Measurements from ENCODE around the gene SERPINB13.

DNA sequence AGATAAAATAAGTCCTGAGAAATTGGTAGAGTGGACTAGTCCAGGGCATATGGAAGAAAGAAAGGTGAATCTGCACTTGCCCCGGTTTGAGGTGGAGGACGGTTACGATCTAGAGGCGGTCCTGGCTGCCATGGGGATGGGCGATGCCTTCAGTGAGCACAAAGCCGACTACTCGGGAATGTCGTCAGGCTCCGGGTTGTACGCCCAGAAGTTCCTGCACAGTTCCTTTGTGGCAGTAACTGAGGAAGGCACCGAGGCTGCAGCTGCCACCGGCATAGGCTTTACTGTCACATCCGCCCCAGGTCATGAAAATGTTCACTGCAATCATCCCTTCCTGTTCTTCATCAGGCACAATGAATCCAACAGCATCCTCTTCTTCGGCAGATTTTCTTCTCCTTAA, 9.8 kb downstream of the SERPINB13 start:
- TF ChIP-seq EP300 (IDR thresholded peaks at IDR 0.05; ENCODE audit: borderline replicate concordance), result no peak
- no peak for TF ChIP-seq CEBPB (IDR thresholded peaks at IDR 0.05)
- TF ChIP-seq RAD21 (IDR thresholded peaks at IDR 0.05; ENCODE audit: low read depth), result no peak
- no peak for TF ChIP-seq TEAD4 (IDR thresholded peaks at IDR 0.05)
- TF ChIP-seq ZBTB7A (IDR thresholded peaks at IDR 0.05; ENCODE audit: low read depth), result no peak
- TF ChIP-seq, protein P1, sequence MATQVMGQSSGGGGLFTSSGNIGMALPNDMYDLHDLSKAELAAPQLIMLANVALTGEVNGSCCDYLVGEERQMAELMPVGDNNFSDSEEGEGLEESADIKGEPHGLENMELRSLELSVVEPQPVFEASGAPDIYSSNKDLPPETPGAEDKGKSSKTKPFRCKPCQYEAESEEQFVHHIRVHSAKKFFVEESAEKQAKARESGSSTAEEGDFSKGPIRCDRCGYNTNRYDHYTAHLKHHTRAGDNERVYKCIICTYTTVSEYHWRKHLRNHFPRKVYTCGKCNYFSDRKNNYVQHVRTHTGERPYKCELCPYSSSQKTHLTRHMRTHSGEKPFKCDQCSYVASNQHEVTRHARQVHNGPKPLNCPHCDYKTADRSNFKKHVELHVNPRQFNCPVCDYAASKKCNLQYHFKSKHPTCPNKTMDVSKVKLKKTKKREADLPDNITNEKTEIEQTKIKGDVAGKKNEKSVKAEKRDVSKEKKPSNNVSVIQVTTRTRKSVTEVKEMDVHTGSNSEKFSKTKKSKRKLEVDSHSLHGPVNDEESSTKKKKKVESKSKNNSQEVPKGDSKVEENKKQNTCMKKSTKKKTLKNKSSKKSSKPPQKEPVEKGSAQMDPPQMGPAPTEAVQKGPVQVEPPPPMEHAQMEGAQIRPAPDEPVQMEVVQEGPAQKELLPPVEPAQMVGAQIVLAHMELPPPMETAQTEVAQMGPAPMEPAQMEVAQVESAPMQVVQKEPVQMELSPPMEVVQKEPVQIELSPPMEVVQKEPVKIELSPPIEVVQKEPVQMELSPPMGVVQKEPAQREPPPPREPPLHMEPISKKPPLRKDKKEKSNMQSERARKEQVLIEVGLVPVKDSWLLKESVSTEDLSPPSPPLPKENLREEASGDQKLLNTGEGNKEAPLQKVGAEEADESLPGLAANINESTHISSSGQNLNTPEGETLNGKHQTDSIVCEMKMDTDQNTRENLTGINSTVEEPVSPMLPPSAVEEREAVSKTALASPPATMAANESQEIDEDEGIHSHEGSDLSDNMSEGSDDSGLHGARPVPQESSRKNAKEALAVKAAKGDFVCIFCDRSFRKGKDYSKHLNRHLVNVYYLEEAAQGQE (IDR thresholded peaks at IDR 0.05; ENCODE audit: low read depth), result no peak
- no peak for TF ChIP-seq CREB1 (IDR thresholded peaks at IDR 0.05; ENCODE audit: low read depth)
- TF ChIP-seq, protein P2, sequence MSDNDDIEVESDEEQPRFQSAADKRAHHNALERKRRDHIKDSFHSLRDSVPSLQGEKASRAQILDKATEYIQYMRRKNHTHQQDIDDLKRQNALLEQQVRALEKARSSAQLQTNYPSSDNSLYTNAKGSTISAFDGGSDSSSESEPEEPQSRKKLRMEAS (IDR thresholded peaks at IDR 0.05), result no peak
- no peak for TF ChIP-seq YY1 (IDR thresholded peaks at IDR 0.05; ENCODE audit: low read depth)
- TF ChIP-seq, protein P3, sequence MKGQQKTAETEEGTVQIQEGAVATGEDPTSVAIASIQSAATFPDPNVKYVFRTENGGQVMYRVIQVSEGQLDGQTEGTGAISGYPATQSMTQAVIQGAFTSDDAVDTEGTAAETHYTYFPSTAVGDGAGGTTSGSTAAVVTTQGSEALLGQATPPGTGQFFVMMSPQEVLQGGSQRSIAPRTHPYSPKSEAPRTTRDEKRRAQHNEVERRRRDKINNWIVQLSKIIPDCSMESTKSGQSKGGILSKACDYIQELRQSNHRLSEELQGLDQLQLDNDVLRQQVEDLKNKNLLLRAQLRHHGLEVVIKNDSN (IDR thresholded peaks at IDR 0.05), result no peak
- TF ChIP-seq NFIC (IDR thresholded peaks at IDR 0.05), result no peak
- TF ChIP-seq TAF1 (IDR thresholded peaks at IDR 0.05; ENCODE audit: low read depth), result no peak
- TF ChIP-seq FOXM1 (IDR thresholded peaks at IDR 0.05; ENCODE audit: borderline replicate concordance, low read depth), result no peak

Data from Ishikawa (cell line).